Embryonic facial prominence (tissue), 1 donor: ENCODE measurements around the gene THSD7A.

Source experiments
- DNase-seq: peaks from one replicate; pipeline ENCODE4 v3.0.0-alpha.2; 2016; ENCODE audit errors: extremely low spot score

Gene THSD7A

GRCh38 chr7:11517853-11518252, 314.1 kb downstream of the THSD7A start:
- DNase-seq: no peak

DNA sequence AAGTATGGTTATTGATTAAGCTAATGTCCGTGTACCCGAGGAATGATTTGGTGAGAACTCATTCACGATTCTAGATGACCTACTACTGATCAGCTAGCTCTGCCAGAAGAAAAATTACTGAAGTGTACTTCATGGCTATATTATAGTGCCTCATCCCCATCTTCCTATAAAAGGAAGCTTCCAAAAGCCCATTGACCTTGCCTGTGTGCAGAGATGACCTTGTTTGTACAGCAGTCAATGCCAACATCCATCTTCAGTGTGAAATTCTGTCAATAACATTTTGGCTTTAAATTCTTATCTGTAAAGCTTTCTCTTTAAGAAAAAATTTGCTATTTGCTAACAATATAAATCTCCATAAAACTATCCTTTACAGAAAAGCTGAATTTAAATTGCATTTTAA, 315.7 kb downstream of the THSD7A start:
- DNase-seq: no peak

DNA sequence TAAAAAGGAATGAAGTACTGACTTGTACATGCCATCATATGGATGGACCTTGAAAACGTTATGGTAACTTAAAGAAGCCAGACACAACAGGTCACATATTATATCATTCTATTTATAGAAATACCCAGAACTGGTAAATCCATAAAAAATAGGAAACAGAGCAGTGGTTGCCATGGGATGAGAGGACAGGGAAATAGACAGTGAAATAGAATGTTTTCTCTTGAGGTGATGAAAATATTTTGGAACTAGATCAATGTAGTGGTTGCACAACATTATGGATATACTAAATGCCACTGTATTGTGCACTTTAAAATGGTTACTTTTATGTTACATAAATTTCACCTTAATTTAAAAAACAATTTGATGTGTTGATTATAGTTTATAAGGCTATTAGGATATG, 318.5 kb downstream of the THSD7A start:
- DNase-seq: no peak

- no peak for DNase-seq
Observed at GRCh38 chr7:11507929-11508328, 324.1 kb downstream of the THSD7A start.

DNA sequence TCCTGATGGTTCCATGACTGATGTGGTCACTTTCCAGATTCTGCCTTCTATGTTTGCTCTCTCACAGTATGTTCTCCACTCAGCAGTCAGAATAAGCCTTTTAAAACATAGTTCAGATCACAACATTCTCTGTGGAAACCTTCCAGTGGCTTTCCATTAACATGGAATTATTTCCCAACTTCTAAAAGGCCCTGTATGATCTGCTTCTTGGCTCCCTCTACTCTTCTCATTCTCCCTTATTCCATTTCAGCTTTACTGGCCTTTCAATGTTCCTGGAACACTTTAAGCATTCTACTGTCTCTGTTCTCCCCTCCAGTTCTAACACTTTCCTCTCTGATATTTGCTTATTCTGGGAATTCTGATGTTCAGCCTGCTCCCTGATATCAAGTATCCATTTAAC, 325.6 kb downstream of the THSD7A start:
- DNase-seq: no peak

DNA sequence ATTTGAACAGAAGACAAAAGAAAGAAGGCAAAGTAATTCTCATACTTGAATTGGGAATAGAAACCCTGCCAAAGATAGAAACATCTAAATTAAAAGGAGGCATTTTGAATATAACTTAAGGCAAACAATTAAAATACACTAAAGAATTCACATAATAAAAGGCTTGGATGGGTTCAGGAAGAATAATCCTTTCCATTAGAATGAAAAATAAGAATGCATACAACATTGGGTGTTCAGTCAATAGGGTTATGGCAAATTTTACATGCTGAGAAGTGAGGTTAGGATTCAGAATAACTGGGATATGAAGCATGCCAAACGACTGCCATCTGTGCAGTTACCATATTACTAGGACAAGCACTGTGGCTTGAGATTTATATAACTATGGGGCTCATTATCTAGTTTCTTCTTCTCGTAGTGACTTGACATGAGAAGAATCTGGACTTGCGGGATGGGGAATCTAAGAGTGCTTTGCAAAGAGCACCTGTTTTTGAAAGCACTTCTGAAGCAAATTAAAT, 326.5 kb downstream of the THSD7A start:
- DNase-seq: no peak

GRCh38 chr7:11492307-11492706, 339.7 kb downstream of the THSD7A start:
- DNase-seq: no peak

DNA sequence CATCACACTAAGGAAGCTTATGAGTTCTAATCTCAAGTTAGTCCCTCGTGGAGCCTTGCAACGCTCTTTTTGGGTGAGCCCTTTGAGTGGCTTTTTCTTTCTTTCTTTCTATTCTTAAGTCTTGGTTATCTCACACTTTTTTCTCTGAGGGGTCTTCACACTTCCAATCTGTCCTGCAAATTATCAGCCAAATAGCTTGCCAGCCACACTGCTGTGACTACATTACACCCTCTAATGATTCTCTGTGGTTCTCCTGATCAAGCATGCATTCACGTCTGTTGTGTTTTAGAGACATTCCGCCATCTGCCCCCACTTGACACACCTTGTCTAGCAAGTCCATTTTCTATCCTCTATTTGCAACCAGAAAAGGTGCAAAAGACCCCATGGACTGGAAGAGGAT, 340.2 kb downstream of the THSD7A start:
- no peak for DNase-seq

DNA sequence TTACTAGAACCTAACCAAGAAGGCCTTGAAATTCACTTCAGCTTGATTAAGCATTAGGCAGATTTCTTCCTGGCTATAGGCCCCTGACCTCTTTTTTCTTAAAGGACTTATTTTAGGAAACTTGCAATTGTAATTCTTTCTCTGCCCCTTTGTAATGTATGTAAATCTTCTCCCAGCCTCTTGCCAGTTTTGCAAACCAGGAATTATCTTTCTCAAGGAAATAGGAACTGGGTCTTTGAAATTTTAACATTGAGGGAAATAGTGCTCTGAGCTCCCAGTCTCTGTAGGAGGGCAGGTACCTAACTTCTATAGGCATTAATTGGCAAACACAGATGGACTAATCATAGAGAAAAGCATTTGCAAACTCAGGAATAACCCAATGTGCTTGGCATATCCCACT, 342.7 kb downstream of the THSD7A start:
- DNase-seq: no peak

GRCh38 chr7:11486271-11486670, 345.7 kb downstream of the THSD7A start:
- no peak for DNase-seq

- no peak for DNase-seq
Observed at GRCh38 chr7:11485636-11486035, 346.4 kb downstream of the THSD7A start.

DNA sequence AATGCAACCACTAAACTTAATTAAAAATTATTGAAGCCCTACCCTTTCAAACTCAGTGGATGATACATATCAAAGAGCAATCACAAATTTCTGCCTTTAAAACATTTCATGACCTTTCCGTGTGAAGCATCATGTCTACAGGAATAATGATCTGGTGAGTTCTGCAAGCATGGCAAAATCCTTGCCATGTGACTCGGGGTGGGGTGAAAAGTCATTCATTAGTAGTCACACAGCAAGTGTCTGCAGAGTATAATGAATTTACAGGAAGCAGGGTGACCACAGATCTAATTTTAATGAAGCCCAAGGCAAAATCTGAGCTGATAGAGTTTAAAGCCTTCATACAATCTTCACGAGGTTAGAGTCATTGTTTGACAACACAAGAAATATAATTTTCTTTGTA, 351.9 kb downstream of the THSD7A start:
- DNase-seq: no peak

DNA sequence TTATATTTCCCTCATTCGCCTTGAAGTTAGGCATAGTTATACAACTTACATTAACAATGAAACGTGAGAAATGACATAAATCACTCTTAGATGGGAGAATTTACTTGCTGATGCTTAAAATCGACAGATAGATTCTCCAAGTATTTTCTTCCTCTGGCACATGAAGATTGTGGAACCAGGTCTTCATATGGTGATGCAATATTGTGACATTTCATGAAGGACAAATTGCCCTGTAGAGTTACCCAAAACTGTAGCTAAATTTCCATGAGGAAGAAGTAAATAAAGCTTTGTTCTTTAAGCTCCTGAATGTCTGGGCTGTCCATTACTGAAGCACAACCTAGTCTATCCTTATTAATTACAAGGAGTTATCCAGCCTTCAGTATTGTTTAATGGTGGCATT, 353.1 kb downstream of the THSD7A start:
- no peak for DNase-seq

- no peak for DNase-seq
Observed at GRCh38 chr7:11478426-11478825, 353.6 kb downstream of the THSD7A start.

GRCh38 chr7:11474902-11475585, 357.0 kb downstream of the THSD7A start:
- DNase-seq: no peak

GRCh38 chr7:11473807-11474424, 358.1 kb downstream of the THSD7A start:
- DNase-seq: no peak

DNA sequence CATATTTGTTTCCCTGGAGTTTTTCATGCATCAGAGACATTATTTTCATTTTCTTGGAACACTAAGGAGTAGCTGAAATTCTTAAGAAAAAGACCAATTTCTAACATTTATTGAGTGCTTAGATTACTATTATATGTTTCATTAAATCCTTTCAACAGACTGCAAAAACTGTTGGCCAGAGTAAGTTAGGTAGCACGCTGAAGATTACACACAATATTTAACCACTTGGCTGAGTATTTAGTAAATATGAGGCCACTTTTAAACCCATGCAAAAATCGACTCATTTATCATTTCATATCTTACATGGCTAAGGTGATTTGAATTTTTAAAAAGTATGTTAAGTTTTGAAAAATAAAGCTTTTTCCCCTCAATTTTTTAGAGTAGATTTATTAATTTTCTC, 358.8 kb downstream of the THSD7A start:
- DNase-seq: no peak

- no peak for DNase-seq
Observed at GRCh38 chr7:11472646-11473045, 359.4 kb downstream of the THSD7A start.

DNA sequence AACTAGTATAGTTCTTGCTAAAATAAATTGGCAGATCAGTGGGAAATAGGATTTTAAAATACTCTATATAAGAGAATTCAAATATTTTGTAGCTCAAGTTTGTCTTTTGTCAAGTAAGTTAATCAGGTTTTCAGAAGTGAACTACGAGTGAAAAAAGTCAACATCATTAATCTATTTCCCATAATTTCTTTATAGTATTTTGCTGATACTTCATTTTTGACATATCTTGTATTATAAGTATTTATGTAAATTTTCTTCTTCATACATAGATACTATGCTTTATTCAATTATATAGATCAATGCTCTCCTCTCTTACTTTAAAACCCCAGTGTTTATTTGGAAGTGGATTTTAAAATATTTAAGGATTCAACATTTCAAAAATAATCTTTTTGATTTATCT, 360.7 kb downstream of the THSD7A start:
- no peak for DNase-seq

- no peak for DNase-seq
Observed at GRCh38 chr7:11469028-11469745, 362.8 kb downstream of the THSD7A start.

- DNase-seq: no peak
Observed at GRCh38 chr7:11466517-11467105, 365.4 kb downstream of the THSD7A start.

DNA sequence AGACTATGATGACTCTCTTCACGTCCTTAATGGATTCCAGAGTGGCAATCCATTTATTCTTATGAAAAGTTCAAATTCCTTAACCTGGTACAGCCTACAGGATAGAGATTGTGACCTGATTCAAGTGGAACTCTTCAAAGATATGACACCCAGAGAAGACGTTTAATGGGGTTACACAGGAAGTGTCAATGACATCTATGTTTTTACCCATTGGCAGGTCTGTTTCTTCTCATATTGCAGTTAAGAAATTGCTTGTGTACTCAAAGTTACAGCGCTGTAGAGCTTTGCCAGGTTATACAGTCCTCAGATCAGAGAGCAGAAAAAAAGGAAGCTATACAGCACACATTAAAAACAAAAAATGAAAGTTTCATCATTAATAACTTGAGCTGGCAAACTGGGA, 367.4 kb downstream of the THSD7A start:
- DNase-seq: no peak

- no peak for DNase-seq
Observed at GRCh38 chr7:11461946-11462345, 370.1 kb downstream of the THSD7A start.
